Mucosa of descending colon (tissue), 3 donors: ENCODE results near the gene ESRRB. TPM values are rescaled to one million over a fixed set of nuclear protein-coding genes. Genes with fewer than 3 reads are reported as not detected.

ENCODE experiments used
- ATAC-seq: fragments of 200-7000 bp; cut with Tn5 transposase; one replicate; pipeline ENCODE4 v1.9.1; 2020; ENCODE audit warnings: mild to moderate bottlenecking, moderate library complexity
- DNase-seq, 3 donors: peaks; one replicate each; pipeline ENCODE4 v3.0.0-alpha.2; 2020
- H3K36me3 ChIP-seq: fragments of 200-600 bp; one replicate; pipeline ENCODE4 v1.8.0; 2021; ENCODE audit warnings: low read depth, mild to moderate bottlenecking
- H3K4me1 ChIP-seq: fragments of 200-600 bp; one replicate; pipeline ENCODE4 v1.8.0; 2021; ENCODE audit warnings: low read depth, mild to moderate bottlenecking
- H3K4me3 ChIP-seq: fragments of 200-600 bp; one replicate; pipeline ENCODE4 v1.8.0; 2021; ENCODE audit warnings: mild to moderate bottlenecking
- H3K9me3 ChIP-seq: fragments of 200-600 bp; one replicate; pipeline ENCODE4 v1.8.0; 2021; ENCODE audit warnings: mild to moderate bottlenecking
- intact Hi-C, 2 donors: fragments of 100-400 bp; cut with DNase I in 1 of 2; cut with micrococcal nuclease in 1 of 2; formaldehyde crosslinking; loops; one replicate each; pipeline versions ENCODE4 v1.11.0 to v1.11.1; 2022; cut with DNase I, micrococcal nuclease
- total RNA-seq, 3 donors: library from RNA; stranded (reverse); fragmentation: NEBNext Ultra II Directional in 2 of 3; extraction: Animal tissue kit (Norgen Biotek cat#: 25700) in 2 of 3; gene quantifications; one replicate each; pipeline versions ENCODE4 v1.2.1 to v1.2.4, GENCODE V29; 2021 to 2023
- TF ChIP-seq, protein P1 (sequence below): fragments of 200-600 bp; IDR thresholded peaks from one replicate; pipeline ENCODE4 v1.8.0; 2022; ENCODE audit warnings: antibody characterized with exemption, mild to moderate bottlenecking
- donor health status: DM: no; HTN: no; CAD: no; lungs with moderate emphysema.
- donor health status: DM: no; HTN: no; CAD: no.
- donor health status: DM: no; HTN: yes; CAD: no.

Gene ESRRB
- total RNA-seq, 3 donors from 2014 or later, result 0.14 to 0.32 TPM; not detected in 1

DNA sequence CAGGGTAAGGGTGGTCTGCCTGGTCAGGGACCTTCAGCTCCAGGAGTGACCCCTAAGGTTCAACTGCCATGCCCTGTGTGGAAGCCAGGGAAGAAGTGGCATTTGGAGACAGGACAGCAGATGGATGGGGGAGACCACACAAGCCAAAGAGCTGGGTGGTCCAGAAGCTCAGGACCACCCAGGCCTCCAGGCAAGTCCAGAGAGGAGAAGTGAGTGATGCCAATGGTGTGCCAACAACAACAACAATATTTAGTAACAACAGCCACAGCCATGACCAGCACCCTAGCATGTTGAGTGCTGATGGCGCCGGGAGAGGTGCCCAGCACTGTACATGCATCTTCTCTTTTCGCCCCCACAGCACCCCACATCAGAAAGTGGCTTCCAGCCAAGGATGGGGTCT, 113.7 kb downstream of the ESRRB start:
- DNase-seq (no peak), ATAC-seq (no peak)
- TF ChIP-seq, protein P1, sequence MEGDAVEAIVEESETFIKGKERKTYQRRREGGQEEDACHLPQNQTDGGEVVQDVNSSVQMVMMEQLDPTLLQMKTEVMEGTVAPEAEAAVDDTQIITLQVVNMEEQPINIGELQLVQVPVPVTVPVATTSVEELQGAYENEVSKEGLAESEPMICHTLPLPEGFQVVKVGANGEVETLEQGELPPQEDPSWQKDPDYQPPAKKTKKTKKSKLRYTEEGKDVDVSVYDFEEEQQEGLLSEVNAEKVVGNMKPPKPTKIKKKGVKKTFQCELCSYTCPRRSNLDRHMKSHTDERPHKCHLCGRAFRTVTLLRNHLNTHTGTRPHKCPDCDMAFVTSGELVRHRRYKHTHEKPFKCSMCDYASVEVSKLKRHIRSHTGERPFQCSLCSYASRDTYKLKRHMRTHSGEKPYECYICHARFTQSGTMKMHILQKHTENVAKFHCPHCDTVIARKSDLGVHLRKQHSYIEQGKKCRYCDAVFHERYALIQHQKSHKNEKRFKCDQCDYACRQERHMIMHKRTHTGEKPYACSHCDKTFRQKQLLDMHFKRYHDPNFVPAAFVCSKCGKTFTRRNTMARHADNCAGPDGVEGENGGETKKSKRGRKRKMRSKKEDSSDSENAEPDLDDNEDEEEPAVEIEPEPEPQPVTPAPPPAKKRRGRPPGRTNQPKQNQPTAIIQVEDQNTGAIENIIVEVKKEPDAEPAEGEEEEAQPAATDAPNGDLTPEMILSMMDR, result no peak
- intact Hi-C loops, result no loop called here
- Histone ChIP-seq H3K9me3 (no peaks in the 10 kb centered on the region), H3K4me3 (no peak overlapping the region), H3K36me3 (no peaks in the 10 kb centered on the region), H3K4me1 (no peaks in the 10 kb centered on the region)

DNA sequence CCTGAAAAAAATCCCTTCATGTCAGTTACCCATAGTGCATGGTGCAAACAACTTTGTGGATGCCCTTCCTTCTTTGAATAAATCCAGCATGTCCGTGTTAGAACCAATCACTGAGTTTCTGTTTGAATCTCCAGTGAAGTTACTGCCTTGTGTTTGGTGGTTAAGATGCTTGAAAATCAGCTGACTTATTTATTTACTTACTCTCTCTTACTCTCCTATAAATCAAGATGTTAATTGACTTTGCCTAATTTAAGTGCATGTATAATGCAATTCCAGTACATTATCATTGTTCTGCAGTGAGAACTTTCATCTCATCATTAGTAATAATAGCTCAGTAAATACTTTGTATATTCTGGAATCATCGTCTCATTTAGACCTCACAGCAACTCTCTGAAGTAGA, 114.2 kb downstream of the ESRRB start:
- DNase-seq (no peak), ATAC-seq (no peak)
- Histone ChIP-seq H3K36me3 (no peaks in the 10 kb centered on the region), H3K4me1 (no peaks in the 10 kb centered on the region), H3K9me3 (no peaks in the 10 kb centered on the region), H3K4me3 (no peak overlapping the region)
- intact Hi-C loops, result no loop called here
- TF ChIP-seq, protein P1, result no peak

DNA sequence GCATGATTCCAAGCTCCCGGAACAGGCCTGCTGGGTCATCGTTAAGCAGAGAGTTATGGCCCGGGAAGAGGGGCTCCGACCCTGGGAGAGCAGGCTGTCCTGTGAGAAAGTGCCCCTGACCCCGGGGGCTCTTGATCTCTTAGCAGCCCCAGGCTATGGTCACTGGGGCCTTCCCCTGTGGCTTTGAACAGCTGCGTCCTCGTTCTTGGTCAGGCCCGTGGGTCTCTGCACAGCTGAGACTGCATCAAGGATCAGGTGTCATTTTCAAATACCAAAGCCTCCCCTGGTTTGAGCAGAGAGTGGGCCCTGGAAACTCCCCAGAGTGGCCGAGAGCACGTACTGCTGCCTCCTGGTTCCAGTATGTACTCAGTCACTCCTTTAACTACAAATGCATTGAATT, 114.8 kb downstream of the ESRRB start:
- intact Hi-C loops, result no loop called here
- Histone ChIP-seq H3K9me3 (no peaks in the 10 kb centered on the region), H3K4me1 (no peaks in the 10 kb centered on the region), H3K36me3 (no peaks in the 10 kb centered on the region), H3K4me3 (no peak overlapping the region)
- no peak for DNase-seq
- TF ChIP-seq, protein P1, result no peak
- no peak for ATAC-seq

DNA sequence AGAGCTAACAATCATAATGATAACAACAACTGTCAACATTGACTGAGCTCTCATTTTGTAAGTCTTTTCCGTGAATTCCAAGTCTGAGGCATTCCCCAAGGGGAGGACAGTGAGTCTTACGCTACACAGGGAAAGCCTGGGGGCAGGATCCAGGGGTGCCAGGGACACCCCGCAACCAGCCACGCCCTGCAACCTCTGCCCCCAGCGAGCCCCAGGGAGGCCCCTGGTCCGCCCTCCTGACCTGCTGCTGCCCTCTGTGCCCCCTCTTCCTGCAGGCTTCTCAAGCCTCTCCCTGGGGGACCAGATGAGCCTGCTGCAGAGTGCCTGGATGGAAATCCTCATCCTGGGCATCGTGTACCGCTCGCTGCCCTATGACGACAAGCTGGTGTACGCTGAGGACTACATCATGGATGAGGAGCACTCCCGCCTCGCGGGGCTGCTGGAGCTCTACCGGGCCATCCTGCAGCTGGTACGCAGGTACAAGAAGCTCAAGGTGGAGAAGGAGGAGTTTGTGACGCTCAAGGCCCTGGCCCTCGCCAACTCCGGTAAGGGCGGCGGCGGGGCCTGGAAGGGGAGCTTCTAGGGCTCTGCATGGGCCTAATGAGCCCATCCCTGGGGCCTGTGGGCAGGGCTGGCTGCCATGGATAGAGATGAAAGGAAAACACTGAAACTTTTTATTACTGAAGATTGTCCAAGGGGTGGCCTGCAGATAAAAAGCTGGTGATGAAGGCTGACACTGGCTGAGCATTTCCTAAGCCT, 115.4 kb downstream of the ESRRB start:
- H3K9me3 ChIP-seq, result no peaks in the 10 kb centered on the region
- ATAC-seq (no peak), DNase-seq (no peak)
- intact Hi-C loops, result no loop called here
- H3K4me3 ChIP-seq, result no peak overlapping the region
- no peaks in the 10 kb centered on the region for H3K4me1 ChIP-seq
- TF ChIP-seq, protein P1, result no peak
- no peaks in the 10 kb centered on the region for H3K36me3 ChIP-seq

DNA sequence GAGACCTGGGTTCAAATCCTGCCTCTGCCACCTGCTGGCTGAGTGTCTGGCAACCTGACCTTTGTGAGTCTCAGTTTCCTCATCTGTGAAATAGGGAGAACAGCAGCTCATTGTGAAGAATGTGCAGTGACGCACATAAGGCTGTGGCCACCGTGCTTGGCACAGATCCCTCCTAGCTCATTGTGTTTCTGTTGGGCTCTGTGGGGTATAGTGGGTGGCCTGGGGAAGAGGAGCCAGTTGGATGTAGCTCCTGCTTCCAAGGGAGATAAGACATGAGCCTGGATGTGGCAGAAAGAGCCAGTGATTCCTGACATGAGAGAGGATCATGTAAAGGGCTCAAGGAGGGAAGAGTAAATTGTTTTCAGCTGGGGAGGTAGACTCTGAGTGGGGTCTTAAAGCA, 120.0 kb downstream of the ESRRB start:
- DNase-seq (no peak), ATAC-seq (no peak)
- TF ChIP-seq, protein P1, result no peak
- Histone ChIP-seq H3K4me3 (no peak overlapping the region), H3K9me3 (no peaks in the 10 kb centered on the region), H3K36me3 (no peaks in the 10 kb centered on the region), H3K4me1 (no peaks in the 10 kb centered on the region)
- intact Hi-C loops, result no loop called here
